ENCODE results near the gene GRIK1.

The GRIK1 gene

DNA sequence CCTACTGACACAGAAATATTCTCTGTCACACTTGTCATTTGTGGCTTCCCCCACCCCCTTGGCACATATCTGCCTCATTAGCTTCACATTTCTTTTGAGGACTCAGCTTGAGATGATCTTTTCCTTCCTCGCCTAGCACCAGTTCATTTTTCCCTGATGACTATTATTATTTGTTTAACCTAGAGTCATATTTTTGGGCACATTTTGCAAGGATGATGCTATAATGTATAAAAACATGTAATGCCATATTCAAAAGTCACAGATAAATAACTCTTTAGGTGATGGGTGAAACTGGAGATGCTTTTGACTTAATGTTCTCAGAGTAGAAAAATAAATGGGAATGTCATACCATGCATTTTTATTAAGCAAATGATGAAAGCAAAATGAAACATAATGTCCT, 438.3 kb downstream of the GRIK1 start:
- no peak overlapping the region for H2BK12ac ChIP-seq (ENCODE audit: low read length)

DNA sequence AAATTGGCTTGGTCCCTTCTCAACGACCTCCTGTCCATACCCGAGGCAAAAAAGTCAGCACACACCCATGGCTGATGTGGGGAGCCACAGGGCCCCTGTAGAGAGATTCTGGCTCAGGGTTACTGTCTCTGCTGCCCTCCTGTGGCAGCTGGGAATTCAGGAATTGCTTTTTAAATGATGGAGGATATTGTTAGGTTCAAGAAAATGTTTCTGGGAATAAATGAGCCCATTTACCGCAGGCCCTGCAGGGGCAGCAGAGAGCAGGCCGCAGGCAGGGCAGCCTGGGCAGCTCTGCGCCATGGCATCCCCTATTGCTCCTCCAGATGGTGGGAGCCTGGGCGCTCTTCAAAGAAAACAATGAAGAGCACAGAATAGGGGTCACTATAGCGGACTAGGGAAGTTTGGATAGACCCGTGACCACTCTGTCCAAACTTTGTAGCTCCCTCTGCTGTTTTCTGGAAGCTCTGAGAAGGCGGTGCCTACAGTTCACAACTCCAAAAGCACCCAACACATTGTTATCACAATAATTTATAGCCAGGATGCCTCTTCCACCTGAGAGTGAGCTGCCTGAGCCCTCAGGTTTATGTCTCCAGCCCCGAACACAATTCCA, 440.0 kb downstream of the GRIK1 start:
- Histone ChIP-seq H3K27me3 (ENCODE audit: insufficient read depth, low read length) (no peaks in the 10 kb centered on the region), H3K27ac (ENCODE audit: low read depth, low read length) (no peak overlapping the region), H3K4ac (ENCODE audit: low read depth, low read length) (no peak overlapping the region), H2BK5ac (ENCODE audit: low read depth, low read length, poor library complexity) (no peak overlapping the region), H3K79me2 (ENCODE audit: control insufficient read depth, insufficient read depth, low read length, poor library complexity) (no peaks in the 10 kb centered on the region), H3K4me2 (ENCODE audit: low read length) (no peak overlapping the region), H3K9ac (ENCODE audit: low read length) (no peak overlapping the region), H3K79me1 (ENCODE audit: low read length) (no peaks in the 10 kb centered on the region), H3K36me3 (ENCODE audit: control insufficient read depth in 1 of 2, insufficient read depth in 2 of 2, low read length in 2 of 2) (no peaks in the 10 kb centered on the region), H4K12ac (ENCODE audit: low read depth, low read length) (no peak overlapping the region), H2AFZ (ENCODE audit: insufficient read depth, low read length, poor library complexity) (no peak overlapping the region), H3K23ac (ENCODE audit: low read length) (no peak overlapping the region), H3K14ac (ENCODE audit: low read length) (no peak overlapping the region), H3K18ac (ENCODE audit: low read length) (no peak overlapping the region), H2BK120ac (ENCODE audit: insufficient read depth, low read length, poor library complexity) (no peak overlapping the region), H3K4me3 (ENCODE audit: low read depth, low read length) (no peak overlapping the region), H2BK12ac (ENCODE audit: low read length) (no peak overlapping the region), H3K4me1 (ENCODE audit: control insufficient read depth in 1 of 2, insufficient read depth in 2 of 2, low read length in 2 of 2) (no peaks in the 10 kb centered on the region), H3K9me3 (ENCODE audit: insufficient read depth, low read depth, low read length) (no peaks in the 10 kb centered on the region), H2AK5ac (ENCODE audit: low read length) (no peak overlapping the region), H4K8ac (ENCODE audit: low read depth, low read length) (no peak overlapping the region), H4K91ac (ENCODE audit: low read depth, low read length) (no peak overlapping the region)
- WGBS (ENCODE audit: extremely low coverage, insufficient coverage, insufficient read length): no CpG with 5 or more reads among the region's 10 CpGs
- peak; percentile 33 to 82 for DNase-seq

More for the DNA sequence above, 438.3 kb downstream of the GRIK1 start:
- H2AK5ac ChIP-seq (ENCODE audit: low read length): no peak overlapping the region
- H3K9me3 ChIP-seq (ENCODE audit: insufficient read depth, low read depth, low read length): no peaks in the 10 kb centered on the region
- H3K27me3 ChIP-seq (ENCODE audit: insufficient read depth, low read length): no peaks in the 10 kb centered on the region
- no peak overlapping the region for H3K4me2 ChIP-seq (ENCODE audit: low read length)
- no peak overlapping the region for H3K23ac ChIP-seq (ENCODE audit: low read length)
- no peak overlapping the region for H3K4ac ChIP-seq (ENCODE audit: low read depth, low read length)
- DNase-seq: no peak
- H3K36me3 ChIP-seq (ENCODE audit: control insufficient read depth in 1 of 2, insufficient read depth in 2 of 2, low read length in 2 of 2): no peaks in the 10 kb centered on the region
- H2AFZ ChIP-seq (ENCODE audit: insufficient read depth, low read length, poor library complexity): no peak overlapping the region
- H3K4me3 ChIP-seq (ENCODE audit: low read depth, low read length): no peak overlapping the region
- no peak overlapping the region for H4K8ac ChIP-seq (ENCODE audit: low read depth, low read length)
- no peak overlapping the region for H3K9ac ChIP-seq (ENCODE audit: low read length)
- no CpG with 5 or more reads among the region's 1 CpG for WGBS (ENCODE audit: extremely low coverage, insufficient coverage, insufficient read length)
- no peak overlapping the region for H2BK120ac ChIP-seq (ENCODE audit: insufficient read depth, low read length, poor library complexity)
- no peaks in the 10 kb centered on the region for H3K79me2 ChIP-seq (ENCODE audit: control insufficient read depth, insufficient read depth, low read length, poor library complexity)
- H3K18ac ChIP-seq (ENCODE audit: low read length): no peak overlapping the region
- H4K91ac ChIP-seq (ENCODE audit: low read depth, low read length): no peak overlapping the region
- no peaks in the 10 kb centered on the region for H3K79me1 ChIP-seq (ENCODE audit: low read length)
- H3K14ac ChIP-seq (ENCODE audit: low read length): no peak overlapping the region
- H3K27ac ChIP-seq (ENCODE audit: low read depth, low read length): no peak overlapping the region
- no peak overlapping the region for H4K12ac ChIP-seq (ENCODE audit: low read depth, low read length)
- H3K4me1 ChIP-seq (ENCODE audit: control insufficient read depth in 1 of 2, insufficient read depth in 2 of 2, low read length in 2 of 2): no peaks in the 10 kb centered on the region
- no peak overlapping the region for H2BK5ac ChIP-seq (ENCODE audit: low read depth, low read length, poor library complexity)

- Histone ChIP-seq H3K4me1 (ENCODE audit: control insufficient read depth in 1 of 2, insufficient read depth in 2 of 2, low read length in 2 of 2) (no peaks in the 10 kb centered on the region), H3K18ac (ENCODE audit: low read length) (no peak overlapping the region), H3K4me3 (ENCODE audit: low read depth, low read length) (no peak overlapping the region), H3K27me3 (ENCODE audit: insufficient read depth, low read length) (no peaks in the 10 kb centered on the region), H3K4me2 (ENCODE audit: low read length) (no peak overlapping the region), H4K12ac (ENCODE audit: low read depth, low read length) (no peak overlapping the region), H3K79me1 (ENCODE audit: low read length) (no peaks in the 10 kb centered on the region), H4K8ac (ENCODE audit: low read depth, low read length) (no peak overlapping the region), H2BK5ac (ENCODE audit: low read depth, low read length, poor library complexity) (no peak overlapping the region), H3K23ac (ENCODE audit: low read length) (no peak overlapping the region), H3K27ac (ENCODE audit: low read depth, low read length) (no peak overlapping the region), H3K9me3 (ENCODE audit: insufficient read depth, low read depth, low read length) (no peaks in the 10 kb centered on the region), H3K4ac (ENCODE audit: low read depth, low read length) (no peak overlapping the region), H2BK120ac (ENCODE audit: insufficient read depth, low read length, poor library complexity) (no peak overlapping the region), H3K79me2 (ENCODE audit: control insufficient read depth, insufficient read depth, low read length, poor library complexity) (no peaks in the 10 kb centered on the region), H3K14ac (ENCODE audit: low read length) (no peak overlapping the region), H3K36me3 (ENCODE audit: control insufficient read depth in 1 of 2, insufficient read depth in 2 of 2, low read length in 2 of 2) (no peaks in the 10 kb centered on the region), H2AFZ (ENCODE audit: insufficient read depth, low read length, poor library complexity) (no peak overlapping the region), H3K9ac (ENCODE audit: low read length) (no peak overlapping the region), H4K91ac (ENCODE audit: low read depth, low read length) (no peak overlapping the region), H2AK5ac (ENCODE audit: low read length) (no peak overlapping the region), H2BK12ac (ENCODE audit: low read length) (no peak overlapping the region)
- no CpG with 5 or more reads among the region's 4 CpGs for WGBS (ENCODE audit: extremely low coverage, insufficient coverage, insufficient read length)
- DNase-seq: no peak
These were observed 440.6 kb downstream of the GRIK1 start for GRCh38 chr21:29499229-29499628.

GRCh38 chr21:29496337-29496736, 443.5 kb downstream of the GRIK1 start:
- Histone ChIP-seq H3K18ac (ENCODE audit: low read length) (no peak overlapping the region), H3K4me3 (ENCODE audit: low read depth, low read length) (no peak overlapping the region), H2AFZ (ENCODE audit: insufficient read depth, low read length, poor library complexity) (no peak overlapping the region), H4K8ac (ENCODE audit: low read depth, low read length) (no peak overlapping the region), H3K79me1 (ENCODE audit: low read length) (no peaks in the 10 kb centered on the region), H3K79me2 (ENCODE audit: control insufficient read depth, insufficient read depth, low read length, poor library complexity) (no peaks in the 10 kb centered on the region), H3K4me2 (ENCODE audit: low read length) (no peak overlapping the region), H2BK120ac (ENCODE audit: insufficient read depth, low read length, poor library complexity) (no peak overlapping the region), H4K91ac (ENCODE audit: low read depth, low read length) (no peak overlapping the region), H4K12ac (ENCODE audit: low read depth, low read length) (no peak overlapping the region), H3K4ac (ENCODE audit: low read depth, low read length) (no peak overlapping the region), H3K27me3 (ENCODE audit: insufficient read depth, low read length) (no peaks in the 10 kb centered on the region), H2AK5ac (ENCODE audit: low read length) (no peak overlapping the region), H3K4me1 (ENCODE audit: control insufficient read depth in 1 of 2, insufficient read depth in 2 of 2, low read length in 2 of 2) (no peaks in the 10 kb centered on the region), H3K9me3 (ENCODE audit: insufficient read depth, low read depth, low read length) (no peaks in the 10 kb centered on the region), H3K36me3 (ENCODE audit: control insufficient read depth in 1 of 2, insufficient read depth in 2 of 2, low read length in 2 of 2) (no peaks in the 10 kb centered on the region), H3K23ac (ENCODE audit: low read length) (no peak overlapping the region), H2BK12ac (ENCODE audit: low read length) (no peak overlapping the region), H2BK5ac (ENCODE audit: low read depth, low read length, poor library complexity) (no peak overlapping the region), H3K9ac (ENCODE audit: low read length) (no peak overlapping the region), H3K14ac (ENCODE audit: low read length) (no peak overlapping the region), H3K27ac (ENCODE audit: low read depth, low read length) (no peak overlapping the region)
- WGBS (ENCODE audit: extremely low coverage, insufficient coverage, insufficient read length): 100% methylated on average over 1 of the region's 1 CpG
- DNase-seq: no peak

All from trophoblast cell (in vitro differentiated cells and primary cell).